ENCODE results near the gene ABL1.

Gene ABL1

GRCh38 chr9:130820135-130820738, 14.8 kb upstream of the ABL1 start:
- TF ChIP-seq, protein P1, sequence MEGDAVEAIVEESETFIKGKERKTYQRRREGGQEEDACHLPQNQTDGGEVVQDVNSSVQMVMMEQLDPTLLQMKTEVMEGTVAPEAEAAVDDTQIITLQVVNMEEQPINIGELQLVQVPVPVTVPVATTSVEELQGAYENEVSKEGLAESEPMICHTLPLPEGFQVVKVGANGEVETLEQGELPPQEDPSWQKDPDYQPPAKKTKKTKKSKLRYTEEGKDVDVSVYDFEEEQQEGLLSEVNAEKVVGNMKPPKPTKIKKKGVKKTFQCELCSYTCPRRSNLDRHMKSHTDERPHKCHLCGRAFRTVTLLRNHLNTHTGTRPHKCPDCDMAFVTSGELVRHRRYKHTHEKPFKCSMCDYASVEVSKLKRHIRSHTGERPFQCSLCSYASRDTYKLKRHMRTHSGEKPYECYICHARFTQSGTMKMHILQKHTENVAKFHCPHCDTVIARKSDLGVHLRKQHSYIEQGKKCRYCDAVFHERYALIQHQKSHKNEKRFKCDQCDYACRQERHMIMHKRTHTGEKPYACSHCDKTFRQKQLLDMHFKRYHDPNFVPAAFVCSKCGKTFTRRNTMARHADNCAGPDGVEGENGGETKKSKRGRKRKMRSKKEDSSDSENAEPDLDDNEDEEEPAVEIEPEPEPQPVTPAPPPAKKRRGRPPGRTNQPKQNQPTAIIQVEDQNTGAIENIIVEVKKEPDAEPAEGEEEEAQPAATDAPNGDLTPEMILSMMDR (IDR thresholded peaks at IDR 0.05; ENCODE audit: low read length, missing control alignments), result no peak
- DNase-seq (ENCODE audit: low read depth), result no peak
- no peak overlapping the region for H3K4me3 ChIP-seq (replicated peaks; ENCODE audit: low read depth, low read length)

GRCh38 chr9:130823435-130823834, 11.6 kb upstream of the ABL1 start:
- TF ChIP-seq, protein P1 (IDR thresholded peaks at IDR 0.05; ENCODE audit: low read length, missing control alignments), result no peak
- DNase-seq (ENCODE audit: low read depth), result no peak
- no peak overlapping the region for H3K4me3 ChIP-seq (replicated peaks; ENCODE audit: low read depth, low read length)

- DNase-seq (ENCODE audit: low read depth), result no peak
- TF ChIP-seq, protein P1 (IDR thresholded peaks at IDR 0.05; ENCODE audit: low read length, missing control alignments), result no peak
- H3K4me3 ChIP-seq (replicated peaks; ENCODE audit: low read depth, low read length), result no peak overlapping the region
Measured at GRCh38 chr9:130824079-130824478, 11.0 kb upstream of the ABL1 start.

- TF ChIP-seq, protein P1 (IDR thresholded peaks at IDR 0.05; ENCODE audit: low read length, missing control alignments), result no peak
- peak; percentile 67 for DNase-seq (ENCODE audit: low read depth)
Measured at GRCh38 chr9:130824643-130825350, 10.3 kb upstream of the ABL1 start.

DNA sequence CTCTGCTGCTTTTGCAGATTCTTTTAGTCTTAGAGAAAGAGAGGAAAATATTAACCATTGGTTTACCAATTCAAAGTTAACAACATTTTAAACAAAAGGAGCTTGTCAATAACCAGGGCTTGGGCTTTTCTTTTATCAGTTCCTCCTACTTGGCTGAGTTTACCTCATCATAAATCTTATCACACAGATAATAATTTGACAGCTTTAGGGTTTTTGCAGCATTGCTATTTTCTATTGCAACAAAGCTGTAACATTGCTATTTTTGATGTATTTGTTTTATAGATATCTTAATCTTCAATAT, 9.8 kb upstream of the ABL1 start:
- TF ChIP-seq, protein P1 (IDR thresholded peaks at IDR 0.05; ENCODE audit: low read length, missing control alignments), result no peak
- DNase-seq (ENCODE audit: low read depth), result no peak
- no peak overlapping the region for H3K4me3 ChIP-seq (replicated peaks; ENCODE audit: low read depth, low read length)

More at GRCh38 chr9:130824643-130825350, 10.3 kb upstream of the ABL1 start:
- H3K4me3 ChIP-seq (replicated peaks; ENCODE audit: low read depth, low read length), result no peak overlapping the region

- H3K4me3 ChIP-seq (replicated peaks; ENCODE audit: low read depth, low read length), result no peak overlapping the region
- no peak for DNase-seq (ENCODE audit: low read depth)
- TF ChIP-seq, protein P1 (IDR thresholded peaks at IDR 0.05; ENCODE audit: low read length, missing control alignments), result no peak
Measured at GRCh38 chr9:130825809-130826208, 9.2 kb upstream of the ABL1 start.

- no peak overlapping the region for H3K4me3 ChIP-seq (replicated peaks; ENCODE audit: low read depth, low read length)
- TF ChIP-seq, protein P1 (IDR thresholded peaks at IDR 0.05; ENCODE audit: low read length, missing control alignments), result no peak
- DNase-seq (ENCODE audit: low read depth), result no peak
Measured at GRCh38 chr9:130829762-130830161, 5.3 kb upstream of the ABL1 start.

Data from fibroblast of pulmonary artery (primary cell).